BLaER1 treated with 17β-estradiol and CSF1 and Interleukin-3, amounts not matched to agents 10 nM and 100 nM (cell line): Measurements from ENCODE around the gene STXBP2.

Experiments used
- H3K27ac ChIP-seq, 11 experiments: shearing (Covaris generic); formaldehyde crosslinking; 2 replicates each; pipeline ENCODE4 v1.8.1; 2022
- H3K27me3 ChIP-seq, 11 experiments: shearing (Covaris generic); formaldehyde crosslinking; 2 replicates each; pipeline ENCODE4 v1.8.1; 2022
- H3K36me3 ChIP-seq, 11 experiments: shearing (Covaris generic); formaldehyde crosslinking; 2 replicates each; pipeline ENCODE4 v1.8.1; 2022
- H3K4me1 ChIP-seq, 10 experiments: shearing (Covaris generic); formaldehyde crosslinking; 2 replicates each; pipeline ENCODE4 v1.8.1; 2022
- H3K4me2 ChIP-seq, 11 experiments: shearing (Covaris generic); formaldehyde crosslinking; 2 replicates each; pipeline ENCODE4 v1.8.1; 2022
- H3K4me3 ChIP-seq, 10 experiments: shearing (Covaris generic); formaldehyde crosslinking; 2 replicates each; pipeline ENCODE4 v1.8.1; 2022
- H3K9ac ChIP-seq, 11 experiments: shearing (Covaris generic); formaldehyde crosslinking; 2 replicates each; pipeline ENCODE4 v1.8.1; 2022
- H3K9me3 ChIP-seq, 11 experiments: shearing (Covaris generic); formaldehyde crosslinking; replicated peaks in 1 of 11; 2 replicates each; pipeline ENCODE4 v1.8.1; 2022
- H4K20me1 ChIP-seq, 11 experiments: shearing (Covaris generic); formaldehyde crosslinking; 2 replicates each; pipeline ENCODE4 v1.8.1; 2022
- Cebpa-rat ChIP-seq, 11 experiments: shearing (Covaris generic); IDR thresholded peaks; 2 replicates each; pipeline ENCODE4 v1.8.1; 2022

STXBP2 gene

GRCh38 chr19:7672522-7672921 lies 35.6 kb downstream of the STXBP2 start:
- Histone ChIP-seq H3K4me1 (peaks cover 68 to 97% (median 84%) of the 10 kb centered on the region in 10 experiments), H3K36me3 (no peaks in the 10 kb centered on the region), H3K27ac (peak overlapping the region in 4 of 11 experiments; percentile 11 to 35 (median 22); a peak in 4 of 22 replicates), H3K4me2 (peak overlapping the region in 5 of 11 experiments; percentile 43 to 98 (median 87); a peak in 8 of 22 replicates), H3K9ac (no peak overlapping the region), H3K9me3 (peaks cover 0 to 33% (median 21%) of the 10 kb centered on the region in 11 experiments; a peak in 20 of 22 replicates), H3K4me3 (no peak overlapping the region), H4K20me1 (no peaks in the 10 kb centered on the region), H3K27me3 (peaks cover 0 to 9% (median 0%) of the 10 kb centered on the region in 11 experiments; a peak in 6 of 22 replicates)
- no peak for TF ChIP-seq Cebpa-rat (IDR thresholded peaks at IDR 0.05)

- peak in 1 of 11 experiments; percentile 49; a peak in 3 of 22 replicates for TF ChIP-seq Cebpa-rat (IDR thresholded peaks at IDR 0.05)
- Histone ChIP-seq H3K4me2 (peak overlapping the region; percentile 35 to 98 (median 93); a peak in 19 of 22 replicates), H3K27ac (peak overlapping the region; percentile 16 to 100 (median 91); a peak in 19 of 22 replicates), H3K4me3 (peak overlapping the region in 2 of 10 experiments; percentile 8 to 20; a peak in 1 of 20 replicates), H3K4me1 (peaks cover 71 to 98% (median 87%) of the 10 kb centered on the region in 10 experiments), H3K36me3 (no peaks in the 10 kb centered on the region), H3K27me3 (peaks cover 0 to 20% (median 4%) of the 10 kb centered on the region in 11 experiments; a peak in 8 of 22 replicates), H4K20me1 (no peaks in the 10 kb centered on the region), H3K9me3 (peaks cover 0 to 33% (median 21%) of the 10 kb centered on the region in 11 experiments; a peak in 20 of 22 replicates), H3K9ac (peak overlapping the region in 3 of 11 experiments; percentile 28 to 46 (median 38); a peak in 5 of 22 replicates)
These were observed 37.4 kb downstream of the STXBP2 start for GRCh38 chr19:7674010-7675005.

GRCh38 chr19:7676376-7676775 lies 39.5 kb downstream of the STXBP2 start:
- H3K4me2 ChIP-seq: peak overlapping the region; percentile 83 to 98 (median 93)
- H3K9me3 ChIP-seq: peaks cover 0 to 33% (median 21%) of the 10 kb centered on the region in 11 experiments; a peak in 20 of 22 replicates
- H3K4me1 ChIP-seq: peaks cover 67 to 92% (median 83%) of the 10 kb centered on the region in 10 experiments
- H4K20me1 ChIP-seq: no peaks in the 10 kb centered on the region; a peak in 1 of 22 replicates
- peak overlapping the region; percentile 35 to 100 (median 56); a peak in 19 of 20 replicates for H3K4me3 ChIP-seq
- peaks cover 0 to 8% (median 0%) of the 10 kb centered on the region in 11 experiments; a peak in 2 of 22 replicates for H3K36me3 ChIP-seq
- TF ChIP-seq Cebpa-rat (IDR thresholded peaks at IDR 0.05): peak in 7 of 11 experiments; percentile 6 to 73 (median 53); a peak in 8 of 22 replicates
- peak overlapping the region; percentile 66 to 81 (median 78); a peak in 21 of 22 replicates for H3K9ac ChIP-seq
- peaks cover 0 to 20% (median 4%) of the 10 kb centered on the region in 11 experiments; a peak in 8 of 22 replicates for H3K27me3 ChIP-seq
- peak overlapping the region; percentile 25 to 100 (median 91); a peak in 21 of 22 replicates for H3K27ac ChIP-seq

- Histone ChIP-seq H3K9ac (peak within 1 kb of the TSS; percentile 66 to 81 (median 78)), H3K36me3 (peaks cover 0 to 8% (median 0%) of the 10 kb centered on the region in 11 experiments; a peak in 3 of 22 replicates), H3K27me3 (peaks cover 0 to 20% (median 4%) of the 10 kb centered on the region in 11 experiments; a peak in 8 of 22 replicates), H3K9me3 (peaks cover 0 to 33% (median 21%) of the 10 kb centered on the region in 11 experiments; a peak in 20 of 22 replicates), H3K4me1 (peaks cover 67 to 89% (median 82%) of the 10 kb centered on the region in 10 experiments), H3K4me3 (peak within 1 kb of the TSS; percentile 35 to 100 (median 56); a peak in 19 of 20 replicates), H4K20me1 (no peaks in the 10 kb centered on the region; a peak in 1 of 22 replicates), H3K4me2 (peak within 1 kb of the TSS; percentile 83 to 98 (median 93)), H3K27ac (peak within 1 kb of the TSS; percentile 25 to 100 (median 91); a peak in 21 of 22 replicates)
- TF ChIP-seq Cebpa-rat (IDR thresholded peaks at IDR 0.05): peak in 4 of 11 experiments; percentile 6 to 60 (median 47); a peak in 5 of 22 replicates
These were observed 39.9 kb downstream of the STXBP2 start, which contains the start of gene MCEMP1 for GRCh38 chr19:7676854-7677253. MCEMP1 (plus strand) TSS chr19:7677090; CDS start chr19:7677121, 31 bp downstream.

GRCh38 chr19:7677669-7678311 lies 40.9 kb downstream of the STXBP2 start:
- H3K4me2 ChIP-seq: peak overlapping the region; percentile 83 to 98 (median 93)
- TF ChIP-seq Cebpa-rat (IDR thresholded peaks at IDR 0.05): no peak
- peak overlapping the region in 10 of 11 experiments; percentile 68 to 100 (median 92); a peak in 20 of 22 replicates for H3K27ac ChIP-seq
- peaks cover 7 to 16% (median 8%) of the 10 kb centered on the region in 11 experiments for H3K36me3 ChIP-seq
- peaks cover 76 to 89% (median 85%) of the 10 kb centered on the region in 10 experiments for H3K4me1 ChIP-seq
- H3K27me3 ChIP-seq: peaks cover 0 to 16% (median 4%) of the 10 kb centered on the region in 11 experiments; a peak in 8 of 22 replicates
- peak overlapping the region in 10 of 11 experiments; percentile 69 to 81 (median 78); a peak in 20 of 22 replicates for H3K9ac ChIP-seq
- H3K4me3 ChIP-seq: peak overlapping the region in 9 of 10 experiments; percentile 35 to 100 (median 56); a peak in 14 of 20 replicates
- H4K20me1 ChIP-seq: peaks cover 0 to 9% (median 7%) of the 10 kb centered on the region in 11 experiments; a peak in 9 of 22 replicates
- peaks cover 0 to 33% (median 21%) of the 10 kb centered on the region in 11 experiments; a peak in 20 of 22 replicates for H3K9me3 ChIP-seq

- H3K27me3 ChIP-seq: peaks cover 0 to 16% (median 2%) of the 10 kb centered on the region in 11 experiments; a peak in 8 of 22 replicates
- H3K4me2 ChIP-seq: peak overlapping the region; percentile 82 to 98 (median 93)
- H3K9me3 ChIP-seq: peaks cover 0 to 20% (median 15%) of the 10 kb centered on the region in 11 experiments; a peak in 18 of 22 replicates
- H3K4me3 ChIP-seq: peak overlapping the region in 4 of 10 experiments; percentile 1 to 100 (median 63); a peak in 6 of 20 replicates
- H3K36me3 ChIP-seq: peaks cover 20 to 30% (median 22%) of the 10 kb centered on the region in 11 experiments
- H3K9ac ChIP-seq: peak overlapping the region in 9 of 11 experiments; percentile 13 to 100 (median 94); a peak in 14 of 22 replicates
- peaks cover 0 to 22% (median 10%) of the 10 kb centered on the region in 11 experiments; a peak in 10 of 22 replicates for H4K20me1 ChIP-seq
- no peak for TF ChIP-seq Cebpa-rat (IDR thresholded peaks at IDR 0.05)
- H3K27ac ChIP-seq: peak overlapping the region in 8 of 11 experiments; percentile 94 to 100 (median 99); a peak in 16 of 22 replicates
- H3K4me1 ChIP-seq: peaks cover 73 to 89% (median 83%) of the 10 kb centered on the region in 10 experiments
These were observed 42.3 kb downstream of the STXBP2 start for GRCh38 chr19:7678971-7679751.
